C4-2B (cell line): ENCODE data around the gene BNIP1.

Experiments used
- CTCF ChIP-seq: fragments of 450-650 bp; conservative IDR thresholded peaks from 2 replicates; pipeline ENCODE4 v1.5.1; 2017; ENCODE audit warnings: mild to moderate bottlenecking
- ZFX ChIP-seq: fragments of 450-650 bp; IDR thresholded peaks from 2 replicates; pipeline ENCODE4 v1.6.1; 2017

GRCh38 chr5:173175523-173175922, 31.2 kb downstream of the BNIP1 start:
- TF ChIP-seq CTCF = no peak
- no peak for TF ChIP-seq ZFX
